Measurements from ENCODE around the gene MESP2. TPM values are rescaled to one million over a fixed set of nuclear protein-coding genes. Genes with fewer than 3 reads are reported as not detected.
"Not testable (repeated sequence)": the region's sequence is repeated elsewhere in the genome, so short reads cannot be mapped to it uniquely, and the experiment has no call there.

Gene MESP2
- total and polyA plus RNA-seq, 5 experiments from 2014 or later: not detected

- DNase-seq (no peak), ATAC-seq (no peak)
- no peak overlapping the region for H3K27ac Mint-ChIP-seq
- POLR2A ChIA-PET: no interaction called here
- H3K9me3 Mint-ChIP-seq: no peaks in the 10 kb centered on the region
- no peak overlapping the region for H3K4me3 Mint-ChIP-seq
- no peaks in the 10 kb centered on the region for H3K36me3 Mint-ChIP-seq
- H3K27me3 Mint-ChIP-seq: peaks cover 4 to 37% (median 15%) of the 10 kb centered on the region in 5 donors
- H3K4me1 Mint-ChIP-seq: peaks cover 0 to 2% (median 0%) of the 10 kb centered on the region in 4 donors
These were observed 1.6 kb upstream of the MESP2 start for GRCh38 chr15:89774492-89774891.

GRCh38 chr15:89775815-89776214 lies 317 bp upstream of the MESP2 start:
- Mint-ChIP-seq H3K27me3 (peaks cover 7 to 42% (median 25%) of the 10 kb centered on the region in 5 donors), H3K27ac (no peak overlapping the region), H3K9me3 (no peaks in the 10 kb centered on the region), H3K4me3 (peak overlapping the region in 7 of 10 donors; percentile 14 to 57 (median 24)), H3K36me3 (no peaks in the 10 kb centered on the region), H3K4me1 (peaks cover 0 to 4% (median 2%) of the 10 kb centered on the region in 4 donors)
- POLR2A ChIA-PET: no interaction called here
- DNase-seq: no peak
- ATAC-seq: no peak

- POLR2A ChIA-PET: no interaction called here
- Mint-ChIP-seq H3K36me3 (no peaks in the 10 kb centered on the region), H3K27ac (no peak overlapping the region), H3K4me3 (peak overlapping the region in 8 of 10 donors; percentile 32 to 62 (median 42)), H3K9me3 (no peaks in the 10 kb centered on the region), H3K27me3 (peaks cover 7 to 50% (median 28%) of the 10 kb centered on the region in 5 donors), H3K4me1 (peaks cover 0 to 10% (median 2%) of the 10 kb centered on the region in 4 donors)
- DNase-seq: no peak
- ATAC-seq: no peak
These were observed 1.1 kb downstream of the MESP2 start for GRCh38 chr15:89777073-89777751.

GRCh38 chr15:89777782-89778380 lies 1.7 kb downstream of the MESP2 start:
- no peaks in the 10 kb centered on the region for H3K9me3 Mint-ChIP-seq
- no peaks in the 10 kb centered on the region for H3K36me3 Mint-ChIP-seq
- no peak overlapping the region for H3K27ac Mint-ChIP-seq
- POLR2A ChIA-PET: interaction anchor here (1.0 kb wide), 1 partner anchor 37 kb away, joined by 3 read pairs; the partner anchor contains the start of gene ANPEP
- peaks cover 0 to 10% (median 2%) of the 10 kb centered on the region in 4 donors for H3K4me1 Mint-ChIP-seq
- peaks cover 7 to 51% (median 28%) of the 10 kb centered on the region in 5 donors for H3K27me3 Mint-ChIP-seq
- ATAC-seq (no peak), DNase-seq (no peak)
- H3K4me3 Mint-ChIP-seq: peak overlapping the region in 1 of 10 donors; percentile 56

GRCh38 chr15:89778861-89779260 lies 2.7 kb downstream of the MESP2 start:
- no peak overlapping the region for H3K27ac Mint-ChIP-seq
- H3K9me3 Mint-ChIP-seq: no peaks in the 10 kb centered on the region
- H3K27me3 Mint-ChIP-seq: peaks cover 7 to 51% (median 28%) of the 10 kb centered on the region in 5 donors
- no peak for ATAC-seq
- no peak for DNase-seq
- no peaks in the 10 kb centered on the region for H3K36me3 Mint-ChIP-seq
- no peak overlapping the region for H3K4me3 Mint-ChIP-seq
- peaks cover 0 to 13% (median 2%) of the 10 kb centered on the region in 4 donors for H3K4me1 Mint-ChIP-seq
- POLR2A ChIA-PET: interaction anchor here (1.0 kb wide), 1 partner anchor 36 kb away, joined by 3 read pairs; the partner anchor contains the start of gene ANPEP

GRCh38 chr15:89780601-89781000 lies 4.5 kb downstream of the MESP2 start:
- no peak overlapping the region for H3K27ac Mint-ChIP-seq
- no peak overlapping the region for H3K4me3 Mint-ChIP-seq
- no peaks in the 10 kb centered on the region for H3K36me3 Mint-ChIP-seq

GRCh38 chr15:89781055-89781454 lies 4.9 kb downstream of the MESP2 start:
- H3K9me3 Mint-ChIP-seq: no peaks in the 10 kb centered on the region
- no peak for DNase-seq
- H3K27me3 Mint-ChIP-seq: peaks cover 6 to 40% (median 26%) of the 10 kb centered on the region in 5 donors
- ATAC-seq: no peak
- H3K36me3 Mint-ChIP-seq: no peaks in the 10 kb centered on the region
- no peak overlapping the region for H3K27ac Mint-ChIP-seq
- POLR2A ChIA-PET: no interaction called here
- H3K4me1 Mint-ChIP-seq: peaks cover 0 to 13% (median 1%) of the 10 kb centered on the region in 4 donors
- H3K4me3 Mint-ChIP-seq: no peak overlapping the region

More at GRCh38 chr15:89780601-89781000, 4.5 kb downstream of the MESP2 start:
- H3K4me1 Mint-ChIP-seq: peaks cover 0 to 13% (median 1%) of the 10 kb centered on the region in 4 donors
- peaks cover 6 to 42% (median 26%) of the 10 kb centered on the region in 5 donors for H3K27me3 Mint-ChIP-seq
- no peak for ATAC-seq
- POLR2A ChIA-PET: no interaction called here
- H3K9me3 Mint-ChIP-seq: no peaks in the 10 kb centered on the region
- DNase-seq: no peak

GRCh38 chr15:89781891-89782618 lies 5.9 kb downstream of the MESP2 start:
- H3K4me1 Mint-ChIP-seq: peaks cover 0 to 13% (median 1%) of the 10 kb centered on the region in 4 donors
- POLR2A ChIA-PET: no interaction called here
- no peaks in the 10 kb centered on the region for H3K9me3 Mint-ChIP-seq
- no peak for ATAC-seq
- H3K27ac Mint-ChIP-seq: peak overlapping the region in 1 of 10 donors; percentile 44
- no peak overlapping the region for H3K4me3 Mint-ChIP-seq
- H3K27me3 Mint-ChIP-seq: peaks cover 6 to 37% (median 25%) of the 10 kb centered on the region in 5 donors
- no peaks in the 10 kb centered on the region for H3K36me3 Mint-ChIP-seq
- no peak for DNase-seq

GRCh38 chr15:89782619-89782950 lies 6.5 kb downstream of the MESP2 start:
- H3K27ac Mint-ChIP-seq, H3K4me3 Mint-ChIP-seq, POLR2A ChIA-PET, H3K36me3 Mint-ChIP-seq, ATAC-seq, DNase-seq, H3K9me3 Mint-ChIP-seq: not testable (repeated sequence)
- H3K4me1 Mint-ChIP-seq: peaks cover 0 to 13% (median 1%) of the 10 kb centered on the region in 4 donors
- H3K27me3 Mint-ChIP-seq: peaks cover 6 to 37% (median 20%) of the 10 kb centered on the region in 5 donors

GRCh38 chr15:89783111-89783860 lies 7.2 kb downstream of the MESP2 start:
- POLR2A ChIA-PET: no interaction called here
- H3K9me3 Mint-ChIP-seq: peaks cover 0 to 11% (median 7%) of the 10 kb centered on the region in 9 donors
- H3K27ac Mint-ChIP-seq: no peak overlapping the region
- H3K36me3 Mint-ChIP-seq: peaks cover 0 to 10% (median 0%) of the 10 kb centered on the region in 3 donors
- H3K4me1 Mint-ChIP-seq: peaks cover 0 to 13% (median 1%) of the 10 kb centered on the region in 4 donors
- peaks cover 6 to 30% (median 18%) of the 10 kb centered on the region in 5 donors for H3K27me3 Mint-ChIP-seq
- DNase-seq (no peak), ATAC-seq (no peak)
- H3K4me3 Mint-ChIP-seq: no peak overlapping the region

GRCh38 chr15:89783861-89784685 lies 7.9 kb downstream of the MESP2 start:
- peak overlapping the region in 1 of 10 donors; percentile 24 for H3K27ac Mint-ChIP-seq
- POLR2A ChIA-PET: no interaction called here
- H3K4me3 Mint-ChIP-seq: no peak overlapping the region
- ATAC-seq: no peak
- no peak for DNase-seq
- H3K9me3 Mint-ChIP-seq: peaks cover 0 to 12% (median 8%) of the 10 kb centered on the region in 9 donors
- peaks cover 0 to 13% (median 1%) of the 10 kb centered on the region in 4 donors for H3K4me1 Mint-ChIP-seq
- peaks cover 0 to 11% (median 0%) of the 10 kb centered on the region in 3 donors for H3K36me3 Mint-ChIP-seq
- peaks cover 6 to 22% (median 17%) of the 10 kb centered on the region in 5 donors for H3K27me3 Mint-ChIP-seq

GRCh38 chr15:89784686-89784960 lies 8.5 kb downstream of the MESP2 start:
- no peak for DNase-seq
- no peak overlapping the region for H3K27ac Mint-ChIP-seq

More at GRCh38 chr15:89784686-89784960, 8.5 kb downstream of the MESP2 start:
- Mint-ChIP-seq H3K4me3 (no peak overlapping the region), H3K4me1 (peaks cover 0 to 13% (median 1%) of the 10 kb centered on the region in 4 donors), H3K27me3 (peaks cover 3 to 22% (median 13%) of the 10 kb centered on the region in 5 donors), H3K36me3 (peaks cover 0 to 11% (median 0%) of the 10 kb centered on the region in 3 donors), H3K9me3 (peaks cover 0 to 12% (median 8%) of the 10 kb centered on the region in 9 donors)
- no peak for ATAC-seq
- POLR2A ChIA-PET: no interaction called here
